IPS-15b (cell line): Measurements from ENCODE around the gene VPS37B.

Experiments
- H3K27me3 ChIP-seq: one replicate; pipeline ENCODE4 v1.6.1; 2013; ENCODE audit warnings: low read length; ENCODE audit not compliant: control insufficient read depth, insufficient read depth
- H3K36me3 ChIP-seq: one replicate; pipeline ENCODE4 v1.6.1; 2013; ENCODE audit warnings: low read length; ENCODE audit not compliant: control insufficient read depth, insufficient read depth
- H3K4me1 ChIP-seq: one replicate; pipeline ENCODE4 v1.6.1; 2013; ENCODE audit warnings: mild to moderate bottlenecking, low read length; ENCODE audit not compliant: control insufficient read depth, insufficient read depth
- H3K4me3 ChIP-seq: one replicate; pipeline ENCODE4 v1.5.1; 2013; ENCODE audit warnings: low read depth, low read length
- H3K9ac ChIP-seq: one replicate; pipeline ENCODE4 v1.6.1; 2013; ENCODE audit warnings: low read depth, mild to moderate bottlenecking, low read length
- H3K9me3 ChIP-seq: one replicate; pipeline ENCODE4 v1.6.1; 2013; ENCODE audit warnings: mild to moderate bottlenecking, low read length; ENCODE audit not compliant: control insufficient read depth, insufficient read depth

The VPS37B gene

DNA sequence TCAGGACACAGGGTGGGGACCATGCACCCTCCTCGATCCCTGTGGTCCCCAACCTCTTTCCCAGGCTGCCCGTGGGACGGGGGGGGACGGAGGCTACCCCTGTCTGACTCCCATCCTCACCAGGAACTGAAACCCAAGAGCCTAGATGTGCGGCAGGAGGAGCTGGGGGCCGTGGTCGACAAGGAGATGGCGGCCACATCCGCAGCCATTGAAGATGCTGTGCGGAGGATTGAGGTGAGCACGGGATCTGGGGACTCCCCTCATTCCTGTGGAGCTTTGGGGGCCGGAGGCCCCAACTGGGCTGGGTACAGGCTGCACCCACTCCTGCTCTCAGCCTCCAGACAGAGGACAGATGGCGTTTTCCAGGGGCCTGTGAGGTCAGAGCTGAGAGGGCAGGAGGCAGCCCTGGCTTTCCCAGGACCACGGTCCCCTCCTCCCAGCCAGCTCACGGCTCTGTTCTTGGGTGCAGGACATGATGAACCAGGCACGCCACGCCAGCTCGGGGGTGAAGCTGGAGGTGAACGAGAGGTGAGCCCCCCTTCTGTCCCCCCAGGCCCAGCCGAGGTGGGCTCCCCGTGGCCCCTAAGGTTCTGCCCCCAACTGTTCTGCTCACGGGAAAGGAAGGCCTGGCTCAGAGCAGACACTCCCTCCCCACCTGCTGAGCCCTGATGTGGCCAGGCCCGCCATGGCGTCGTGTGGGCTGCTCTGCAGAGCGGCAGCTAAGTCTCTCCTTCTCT is 36.5 kb downstream of the VPS37B start:
- no peak overlapping the region for H3K4me3 ChIP-seq
- H3K27me3 ChIP-seq = no peaks in the 10 kb centered on the region
- no peaks in the 10 kb centered on the region for H3K4me1 ChIP-seq
- H3K9me3 ChIP-seq = no peaks in the 10 kb centered on the region
- no peak overlapping the region for H3K9ac ChIP-seq
- H3K36me3 ChIP-seq = peaks cover 24% of the 10 kb centered on the region

- H3K36me3 ChIP-seq = peaks cover 26% of the 10 kb centered on the region
- H3K4me3 ChIP-seq = no peak overlapping the region
- no peaks in the 10 kb centered on the region for H3K27me3 ChIP-seq
- H3K9me3 ChIP-seq = no peaks in the 10 kb centered on the region
- H3K4me1 ChIP-seq = no peaks in the 10 kb centered on the region
- H3K9ac ChIP-seq = no peak overlapping the region
Measured at GRCh38 chr12:122858591-122859302, 37.2 kb downstream of the VPS37B start.

DNA sequence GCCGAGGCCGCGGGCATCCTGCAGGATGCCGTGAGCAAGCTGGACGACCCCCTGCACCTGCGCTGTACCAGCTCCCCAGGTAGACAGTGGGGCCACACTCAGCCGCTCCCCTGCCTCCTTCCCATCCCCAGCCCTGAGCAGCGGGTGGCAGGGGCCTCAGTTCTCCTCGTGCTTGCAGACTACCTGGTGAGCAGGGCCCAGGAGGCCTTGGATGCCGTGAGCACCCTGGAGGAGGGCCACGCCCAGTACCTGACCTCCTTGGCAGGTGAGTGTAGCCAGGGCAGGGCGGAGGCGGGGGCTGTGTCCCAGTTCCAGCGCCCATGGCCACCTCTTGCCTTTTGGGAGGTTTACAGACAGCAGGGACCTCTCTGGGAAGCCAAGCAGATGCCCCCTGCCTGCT is 37.8 kb downstream of the VPS37B start:
- H3K9ac ChIP-seq = no peak overlapping the region
- H3K4me3 ChIP-seq = no peak overlapping the region
- no peaks in the 10 kb centered on the region for H3K27me3 ChIP-seq
- H3K36me3 ChIP-seq = peaks cover 26% of the 10 kb centered on the region
- no peaks in the 10 kb centered on the region for H3K9me3 ChIP-seq
- no peaks in the 10 kb centered on the region for H3K4me1 ChIP-seq

- Histone ChIP-seq H3K9ac (no peak overlapping the region), H3K27me3 (no peaks in the 10 kb centered on the region), H3K4me3 (no peak overlapping the region), H3K9me3 (no peaks in the 10 kb centered on the region), H3K4me1 (no peaks in the 10 kb centered on the region), H3K36me3 (peaks cover 26% of the 10 kb centered on the region)
Measured at GRCh38 chr12:122856999-122857671, 38.8 kb downstream of the VPS37B start.

DNA sequence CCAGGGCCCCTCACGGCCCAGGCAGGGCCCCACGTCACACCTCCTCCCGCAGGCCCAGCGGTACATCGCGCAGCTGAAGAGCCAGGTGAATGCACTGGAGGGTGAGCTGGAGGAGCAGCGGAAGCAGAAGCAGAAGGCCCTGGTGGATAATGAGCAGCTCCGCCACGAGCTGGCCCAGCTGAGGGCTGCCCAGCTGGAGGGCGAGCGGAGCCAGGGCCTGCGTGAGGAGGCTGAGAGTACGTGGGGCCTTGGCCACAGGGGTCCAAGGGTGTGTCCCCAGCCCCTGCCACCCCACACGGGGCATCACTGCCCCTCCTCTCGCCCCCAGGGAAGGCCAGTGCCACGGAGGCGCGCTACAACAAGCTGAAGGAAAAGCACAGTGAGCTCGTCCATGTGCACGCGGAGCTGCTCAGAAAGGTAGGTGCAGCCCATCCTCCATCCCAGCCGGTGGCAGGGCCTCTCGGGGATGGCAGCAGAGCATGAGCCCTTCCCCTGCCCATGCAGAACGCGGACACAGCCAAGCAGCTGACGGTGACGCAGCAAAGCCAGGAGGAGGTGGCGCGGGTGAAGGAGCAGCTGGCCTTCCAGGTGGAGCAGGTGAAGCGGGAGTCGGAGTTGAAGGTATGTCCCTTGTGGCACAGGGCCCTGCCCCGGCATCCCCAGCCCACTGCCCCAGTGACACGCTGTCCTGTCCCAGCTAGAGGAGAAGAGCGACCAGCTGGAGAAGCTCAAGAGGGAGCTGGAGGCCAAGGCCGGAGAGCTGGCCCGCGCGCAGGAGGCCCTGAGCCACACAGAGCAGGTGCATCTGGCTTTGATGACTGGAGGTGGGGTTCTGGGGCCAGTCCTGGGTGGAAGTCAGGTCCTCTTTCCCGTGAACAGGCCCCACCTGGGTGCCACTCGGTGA is 39.7 kb downstream of the VPS37B start:
- Histone ChIP-seq H3K4me3 (no peak overlapping the region), H3K9ac (no peak overlapping the region), H3K36me3 (peaks cover 22% of the 10 kb centered on the region), H3K27me3 (no peaks in the 10 kb centered on the region), H3K9me3 (no peaks in the 10 kb centered on the region), H3K4me1 (no peaks in the 10 kb centered on the region)

DNA sequence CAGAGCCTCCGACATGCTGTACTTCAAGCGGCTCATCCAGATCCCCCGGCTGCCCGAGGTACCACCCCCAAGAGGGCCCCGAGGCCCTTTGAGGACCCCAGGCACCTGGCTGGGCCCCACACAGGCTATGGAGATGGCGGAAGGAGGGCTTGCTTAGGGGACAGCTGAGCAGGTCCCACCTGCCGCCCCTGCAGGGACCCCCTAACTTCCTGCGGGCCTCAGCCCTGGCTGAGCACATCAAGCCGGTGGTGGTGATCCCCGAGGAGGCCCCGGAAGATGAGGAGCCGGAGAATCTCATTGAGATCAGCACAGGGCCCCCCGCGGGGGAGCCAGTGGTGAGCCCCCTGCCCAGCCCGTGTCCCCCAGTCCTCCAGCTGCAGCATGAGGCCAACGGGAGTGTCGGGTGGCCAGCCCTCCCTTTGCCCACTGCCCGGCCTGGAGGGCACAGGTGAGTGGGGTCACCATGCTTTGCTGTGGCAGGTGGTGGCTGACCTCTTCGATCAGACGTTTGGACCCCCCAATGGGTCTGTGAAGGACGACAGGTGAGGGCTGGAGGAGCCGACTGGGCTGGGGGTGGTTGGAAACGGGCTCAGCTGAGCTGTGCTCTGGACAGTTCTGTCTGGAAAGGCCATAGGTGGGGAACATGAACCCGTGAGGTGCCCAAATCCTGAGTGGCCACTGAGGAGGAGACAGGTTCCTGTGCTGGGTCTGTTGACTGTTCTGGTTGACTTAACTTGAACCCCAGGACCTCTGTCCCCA is 40.7 kb downstream of the VPS37B start:
- Histone ChIP-seq H3K4me1 (no peaks in the 10 kb centered on the region), H3K4me3 (no peak overlapping the region), H3K36me3 (peaks cover 18% of the 10 kb centered on the region), H3K27me3 (no peaks in the 10 kb centered on the region), H3K9ac (no peak overlapping the region), H3K9me3 (no peaks in the 10 kb centered on the region)

GRCh38 chr12:122854554-122854953 is 41.4 kb downstream of the VPS37B start:
- Histone ChIP-seq H3K4me3 (no peak overlapping the region), H3K27me3 (no peaks in the 10 kb centered on the region), H3K9ac (no peak overlapping the region), H3K4me1 (no peaks in the 10 kb centered on the region), H3K36me3 (peaks cover 18% of the 10 kb centered on the region), H3K9me3 (no peaks in the 10 kb centered on the region)

- Histone ChIP-seq H3K4me3 (no peak overlapping the region), H3K27me3 (no peaks in the 10 kb centered on the region), H3K9ac (no peak overlapping the region), H3K9me3 (no peaks in the 10 kb centered on the region), H3K4me1 (no peaks in the 10 kb centered on the region), H3K36me3 (peaks cover 21% of the 10 kb centered on the region)
Measured at GRCh38 chr12:122853582-122854245, 42.2 kb downstream of the VPS37B start.

DNA sequence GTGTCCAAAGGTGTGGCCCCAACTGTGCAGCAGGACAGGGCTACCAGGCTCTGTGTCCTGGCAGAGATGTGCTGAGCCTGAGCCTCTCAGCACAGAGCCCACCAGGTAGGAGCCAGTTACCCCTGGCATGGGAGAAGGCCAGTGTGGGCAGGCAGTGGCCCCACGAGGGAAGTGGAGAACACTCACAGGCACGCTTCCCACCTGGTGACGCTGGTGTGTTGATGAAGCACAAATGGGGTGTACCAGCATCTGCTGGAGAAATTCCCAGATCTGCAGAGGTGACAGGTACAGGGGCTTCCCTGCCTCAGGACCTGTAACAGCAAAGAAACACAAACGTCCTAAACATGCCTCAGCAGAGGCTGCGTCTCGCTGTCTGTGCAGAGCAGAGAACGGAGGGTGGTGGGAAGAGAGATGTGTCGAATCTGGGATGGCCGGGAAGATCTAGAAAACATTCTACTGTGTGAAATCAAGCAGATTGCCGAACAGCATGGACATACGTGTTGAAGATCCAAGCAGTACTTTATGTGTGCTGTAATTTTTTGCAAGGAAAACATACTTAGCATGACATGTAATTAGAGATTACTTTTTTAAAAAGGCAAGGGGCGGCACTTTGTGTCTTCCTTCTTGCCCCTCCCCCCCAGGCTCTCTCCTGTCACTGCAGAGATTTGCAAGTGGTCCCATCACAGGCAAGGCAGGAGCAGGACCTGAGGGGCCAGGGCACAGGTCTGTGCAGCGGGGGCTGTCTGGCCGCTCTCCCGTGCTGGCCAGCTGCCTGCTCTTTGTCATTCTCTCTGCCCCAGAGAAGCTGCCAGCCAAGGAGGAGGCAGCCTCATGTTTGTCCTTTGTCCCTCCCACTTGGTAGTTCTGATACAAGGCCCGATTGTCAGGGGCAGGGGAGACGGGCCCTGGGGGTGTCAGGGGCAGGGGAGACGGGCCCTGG is 43.3 kb downstream of the VPS37B start:
- peaks cover 21% of the 10 kb centered on the region for H3K36me3 ChIP-seq
- no peaks in the 10 kb centered on the region for H3K27me3 ChIP-seq

GRCh38 chr12:122851820-122852219 is 44.1 kb downstream of the VPS37B start:
- H3K4me3 ChIP-seq = no peak overlapping the region
- no peaks in the 10 kb centered on the region for H3K4me1 ChIP-seq
- H3K9me3 ChIP-seq = no peaks in the 10 kb centered on the region
- no peaks in the 10 kb centered on the region for H3K27me3 ChIP-seq
- H3K36me3 ChIP-seq = peaks cover 18% of the 10 kb centered on the region
- H3K9ac ChIP-seq = no peak overlapping the region

More for the DNA sequence above, 43.3 kb downstream of the VPS37B start:
- Histone ChIP-seq H3K4me3 (no peak overlapping the region), H3K9ac (no peak overlapping the region), H3K9me3 (no peaks in the 10 kb centered on the region), H3K4me1 (no peaks in the 10 kb centered on the region)
